ENCODE results near the gene SLC50A1.
A peak's percentile ranks its signal among the peaks of the same experiment; 100 is the strongest.
"Not testable (repeated sequence)": the region's sequence is repeated elsewhere in the genome, so short reads cannot be mapped to it uniquely, and the experiment has no call there.

Gene SLC50A1

DNA sequence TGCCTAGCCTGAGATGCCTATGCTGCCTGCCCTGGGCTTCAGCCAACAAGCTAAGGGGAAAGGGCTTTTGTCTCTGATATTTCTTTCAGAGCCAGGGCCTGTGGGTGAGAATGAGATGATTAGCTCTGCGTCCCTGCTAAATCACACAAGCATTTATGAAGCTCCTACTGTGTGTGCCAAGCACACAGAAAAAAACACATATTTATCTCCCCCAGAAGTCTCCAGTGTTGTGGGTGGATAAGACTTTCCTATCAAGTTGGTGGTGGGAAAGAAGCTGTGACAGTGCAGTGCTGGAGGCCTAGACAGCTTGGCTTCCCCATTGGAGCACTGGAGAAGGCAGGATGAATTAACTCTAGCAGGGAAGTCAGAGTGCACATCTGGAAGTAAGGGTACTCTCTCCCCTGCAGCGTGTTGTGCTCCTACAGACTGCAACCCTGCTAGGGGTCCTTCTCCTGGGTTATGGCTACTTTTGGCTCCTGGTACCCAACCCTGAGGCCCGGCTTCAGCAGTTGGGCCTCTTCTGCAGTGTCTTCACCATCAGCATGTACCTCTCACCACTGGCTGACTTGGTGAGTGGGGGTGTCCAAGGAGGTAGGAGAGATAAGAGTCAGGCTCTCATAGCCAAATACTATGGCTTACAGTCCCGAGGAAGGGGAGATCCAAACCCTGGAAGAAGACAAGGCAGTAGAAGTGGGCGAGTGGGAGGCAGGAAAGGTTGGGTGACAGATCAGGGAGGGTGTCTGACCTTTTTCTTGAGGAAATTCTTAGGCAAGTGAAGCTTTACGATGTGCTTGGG lies 1.7 kb downstream of the SLC50A1 start:
- no peak for DNase-seq

DNA sequence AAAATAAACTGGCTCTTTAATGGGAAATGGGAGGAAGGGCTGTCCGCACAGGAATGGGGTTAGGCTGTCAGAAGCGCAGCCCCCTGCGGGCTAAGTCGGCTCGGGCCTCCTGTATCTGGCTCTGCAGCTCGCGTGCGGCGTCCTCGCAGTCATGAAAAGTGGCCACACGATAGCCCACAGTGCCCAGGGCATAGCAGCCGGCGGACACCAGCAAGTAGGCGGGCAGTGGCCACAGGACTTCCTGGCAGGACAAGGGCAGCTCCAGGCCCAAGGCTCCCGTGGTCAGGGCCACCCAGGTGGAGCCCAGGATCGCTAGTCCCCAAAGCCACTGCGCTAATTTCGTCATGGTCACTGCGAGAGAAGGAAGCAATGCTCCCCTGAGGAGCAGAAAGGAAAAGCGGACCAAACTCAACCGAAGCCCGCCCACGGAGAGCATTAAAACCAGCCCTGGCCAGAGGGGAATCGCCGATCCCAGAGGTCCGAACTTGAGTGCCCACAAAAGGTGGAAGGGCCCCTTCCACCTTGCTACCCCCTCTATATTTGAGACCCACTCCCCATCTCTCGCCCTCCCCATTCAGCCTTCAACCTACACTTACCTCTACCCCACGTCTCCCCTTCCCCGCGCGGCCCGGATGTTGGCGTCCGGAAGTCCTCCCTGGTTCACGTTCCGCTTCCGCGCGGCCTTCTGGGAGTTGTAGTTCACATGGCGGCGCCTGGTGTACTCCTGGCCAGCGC lies 4.4 kb downstream of the SLC50A1 start, which contains the start of gene DPM3:
DPM3 (minus strand) TSS at position 637 of the 735 bp plus-strand sequence; CDS start at position 346, 291 bp downstream.
- DNase-seq: peak; percentile 93

DNA sequence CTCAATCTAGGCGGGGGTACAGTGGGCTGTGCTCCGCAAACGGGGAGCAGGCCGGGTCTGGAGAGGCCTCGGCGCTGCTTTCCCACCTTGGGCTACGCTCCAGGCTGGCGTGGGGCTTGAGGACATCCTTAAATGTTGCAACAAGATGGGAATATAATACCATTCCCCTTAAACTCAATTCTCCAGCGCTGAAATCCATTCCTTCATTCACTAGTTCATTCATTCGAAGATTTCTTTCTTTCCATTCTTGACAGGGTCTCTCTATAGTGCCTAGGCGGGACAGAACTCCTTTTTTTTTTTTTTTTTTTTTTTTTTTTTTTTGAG lies 4.9 kb downstream of the SLC50A1 start:
- DNase-seq: no peak

DNA sequence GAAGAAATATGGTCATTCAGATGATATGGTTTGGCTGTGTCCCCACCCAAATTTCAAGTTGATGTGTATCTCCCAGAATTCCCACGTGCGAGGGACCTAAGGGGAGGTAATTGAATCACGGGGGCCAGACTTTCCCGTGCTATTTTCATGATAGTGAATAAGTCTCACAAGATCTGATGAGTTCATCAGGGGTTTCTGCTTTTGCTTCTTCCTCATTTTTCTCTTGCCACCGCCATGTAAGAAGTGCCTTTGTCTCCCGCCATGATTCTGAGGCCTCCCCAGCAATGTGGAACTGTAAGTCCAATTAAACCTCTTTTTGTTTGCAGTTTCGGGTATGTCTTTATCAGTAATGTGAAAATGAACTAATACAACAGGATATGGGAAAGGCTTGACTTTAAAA lies 6.1 kb downstream of the SLC50A1 start:
- no peak for DNase-seq

DNA sequence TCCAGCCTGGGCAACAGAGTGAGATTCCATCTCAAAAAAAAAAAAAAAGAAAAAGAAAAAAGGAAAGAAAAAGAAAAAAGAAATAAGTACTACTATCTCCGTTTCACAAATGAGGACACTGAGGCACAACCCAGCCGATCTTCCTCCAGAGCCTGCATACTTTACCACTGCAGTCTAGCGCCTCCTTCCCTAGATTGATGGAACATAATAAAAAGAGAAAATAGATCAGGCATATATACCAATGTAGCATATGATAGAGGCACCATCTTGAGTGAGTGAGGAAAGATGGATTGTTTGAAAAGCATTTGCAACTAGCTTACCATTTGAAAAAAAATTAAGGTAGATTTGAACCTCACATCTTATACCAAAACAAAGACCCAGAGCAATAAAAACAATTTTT lies 9.8 kb downstream of the SLC50A1 start:
- no peak for DNase-seq

DNA sequence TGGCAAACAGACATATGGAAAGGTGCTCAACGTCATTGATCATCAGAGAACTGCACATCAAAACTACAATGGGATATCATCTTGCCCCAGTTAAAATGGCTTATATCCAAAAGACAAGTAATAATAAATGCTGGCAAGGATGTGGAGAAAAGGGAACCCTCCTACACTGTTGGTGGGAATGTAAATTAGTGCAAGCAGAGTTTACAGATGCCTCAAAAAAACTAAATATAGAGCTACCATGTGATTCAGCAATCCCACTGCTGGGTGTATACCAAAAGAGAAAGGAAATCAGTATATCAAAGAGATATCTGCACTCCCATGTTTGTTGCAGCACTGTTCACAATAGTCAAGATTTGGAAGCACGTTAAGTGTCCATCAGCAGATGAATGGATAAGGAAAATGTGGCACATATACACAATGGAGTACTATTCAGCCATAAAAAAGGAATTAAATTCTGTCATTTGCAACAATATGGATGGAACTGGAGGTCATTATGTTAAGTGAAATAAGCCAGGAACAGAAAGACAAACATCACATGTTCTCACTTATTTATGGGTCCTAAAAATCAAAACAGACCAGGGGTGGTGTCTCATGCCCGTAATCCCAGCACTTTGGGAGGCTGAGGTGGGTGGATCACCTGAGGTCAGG lies 20.5 kb downstream of the SLC50A1 start:
- not testable (repeated sequence) for DNase-seq

DNA sequence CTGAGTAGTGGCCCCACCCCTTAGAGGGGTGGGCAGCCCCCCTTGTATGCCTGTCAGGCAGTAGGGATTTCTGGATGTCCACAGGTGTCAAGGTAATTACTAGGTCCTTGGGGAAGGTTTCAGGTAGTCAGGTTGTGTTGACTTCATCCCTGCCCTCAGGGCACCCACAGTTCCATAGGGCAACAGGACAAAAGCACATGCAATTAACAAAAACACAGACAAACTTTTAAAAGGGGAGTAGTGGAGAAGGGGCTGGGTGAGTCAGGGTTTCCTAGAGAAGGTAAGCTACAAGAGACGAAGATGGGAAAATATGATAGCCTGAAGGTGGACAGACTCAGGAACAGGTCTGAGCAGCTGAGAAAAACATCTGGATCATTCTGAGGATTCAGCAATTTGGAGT lies 23.3 kb downstream of the SLC50A1 start:
- DNase-seq: no peak

DNA sequence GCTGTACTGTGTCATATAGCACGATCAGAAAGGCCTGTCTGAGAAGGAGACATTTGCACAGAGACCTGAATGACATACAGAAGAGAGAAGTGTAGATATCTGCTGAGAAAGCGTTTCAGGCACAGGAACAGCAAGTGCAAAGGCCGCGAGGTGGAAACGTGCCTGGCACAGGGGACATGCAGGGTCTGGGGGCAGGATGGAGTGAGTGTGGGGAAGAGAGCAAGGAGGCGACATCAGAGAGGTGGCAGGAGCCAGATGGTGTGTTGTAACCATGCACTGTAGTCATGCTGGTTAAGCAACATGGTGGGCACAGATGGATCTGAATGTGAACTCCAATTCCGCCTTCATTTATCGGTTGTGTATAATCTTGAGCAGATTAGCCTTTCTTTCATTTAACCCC lies 24.5 kb downstream of the SLC50A1 start:
- no peak for DNase-seq

DNA sequence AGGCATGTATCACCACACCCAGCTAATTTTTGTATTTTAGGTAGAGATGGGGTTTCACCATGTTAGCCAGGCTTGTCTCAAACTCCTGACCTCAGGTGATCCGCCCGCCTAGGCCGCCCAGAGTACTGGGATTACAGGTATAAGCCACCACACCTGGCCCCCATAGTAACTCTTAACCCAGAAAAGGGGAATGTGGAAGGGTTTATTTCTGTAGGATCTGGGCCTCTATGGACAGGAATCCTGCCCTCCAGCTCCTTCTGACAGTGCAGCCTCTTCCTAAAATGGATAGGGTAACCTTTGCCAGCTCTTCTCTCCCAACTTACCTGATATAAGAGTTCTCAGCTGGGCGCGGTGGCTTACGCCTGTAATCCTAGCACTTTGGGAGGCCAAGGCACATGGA lies 27.0 kb downstream of the SLC50A1 start:
- not testable (repeated sequence) for DNase-seq

DNA sequence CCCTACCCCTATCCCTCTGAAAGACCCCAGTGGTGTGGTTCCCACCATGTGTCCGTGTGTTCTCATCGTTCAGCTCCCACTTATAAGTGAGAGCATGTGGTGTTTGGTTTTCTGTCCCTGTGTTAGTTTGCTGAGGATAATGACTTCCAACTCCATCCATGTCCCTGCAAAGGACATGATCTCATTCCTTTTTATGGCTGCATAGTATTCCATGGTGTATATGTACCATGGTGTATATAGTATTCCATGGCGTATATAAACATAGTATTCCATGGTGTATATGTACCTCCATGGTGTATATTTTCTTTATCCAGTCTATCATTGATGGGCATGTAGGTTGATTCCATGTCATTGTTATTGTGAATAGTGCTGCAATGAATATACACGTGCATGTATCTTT lies 28.1 kb downstream of the SLC50A1 start:
- DNase-seq: not testable (repeated sequence)

DNA sequence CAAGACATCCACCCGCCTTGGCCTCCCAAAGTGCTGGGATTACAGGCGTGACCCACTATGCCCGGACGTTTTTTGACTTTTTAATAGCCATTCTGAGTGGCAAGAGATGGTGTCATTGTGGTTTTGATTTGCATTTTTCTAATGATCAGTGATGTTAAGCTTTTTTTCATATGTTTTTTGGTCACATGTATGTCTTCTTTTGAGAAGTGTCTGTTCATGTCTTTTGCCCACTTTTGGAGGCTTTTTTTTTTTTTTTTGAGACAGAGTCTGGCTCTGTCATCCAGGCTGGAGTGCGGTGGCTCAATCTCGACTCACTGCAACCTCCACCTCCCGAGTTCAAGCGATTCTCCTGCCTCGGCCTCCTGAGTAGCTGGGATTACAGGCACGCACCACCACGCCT lies 29.0 kb downstream of the SLC50A1 start:
- DNase-seq: not testable (repeated sequence)

DNA sequence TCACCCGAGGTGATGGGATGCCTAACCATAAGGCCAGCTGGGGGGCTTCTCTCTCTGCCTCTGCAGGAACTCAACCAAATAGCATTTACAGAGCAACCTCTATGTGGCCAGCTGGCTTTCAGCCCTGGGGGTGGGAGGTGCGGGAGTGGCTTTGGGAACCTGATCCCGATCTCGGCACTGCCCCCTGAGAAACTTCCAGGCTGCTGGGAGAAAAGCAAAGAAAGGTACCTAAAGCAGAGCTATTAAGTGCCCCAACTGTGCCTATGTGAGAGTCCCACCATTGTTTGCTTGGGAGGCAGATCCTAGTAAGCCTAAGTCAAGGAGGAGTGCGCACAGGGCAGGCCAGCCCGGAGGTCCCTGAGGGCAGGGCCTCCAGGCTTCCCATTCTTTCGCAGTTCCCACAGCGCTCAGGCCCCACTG lies 30.4 kb downstream of the SLC50A1 start:
- no peak for DNase-seq

DNA sequence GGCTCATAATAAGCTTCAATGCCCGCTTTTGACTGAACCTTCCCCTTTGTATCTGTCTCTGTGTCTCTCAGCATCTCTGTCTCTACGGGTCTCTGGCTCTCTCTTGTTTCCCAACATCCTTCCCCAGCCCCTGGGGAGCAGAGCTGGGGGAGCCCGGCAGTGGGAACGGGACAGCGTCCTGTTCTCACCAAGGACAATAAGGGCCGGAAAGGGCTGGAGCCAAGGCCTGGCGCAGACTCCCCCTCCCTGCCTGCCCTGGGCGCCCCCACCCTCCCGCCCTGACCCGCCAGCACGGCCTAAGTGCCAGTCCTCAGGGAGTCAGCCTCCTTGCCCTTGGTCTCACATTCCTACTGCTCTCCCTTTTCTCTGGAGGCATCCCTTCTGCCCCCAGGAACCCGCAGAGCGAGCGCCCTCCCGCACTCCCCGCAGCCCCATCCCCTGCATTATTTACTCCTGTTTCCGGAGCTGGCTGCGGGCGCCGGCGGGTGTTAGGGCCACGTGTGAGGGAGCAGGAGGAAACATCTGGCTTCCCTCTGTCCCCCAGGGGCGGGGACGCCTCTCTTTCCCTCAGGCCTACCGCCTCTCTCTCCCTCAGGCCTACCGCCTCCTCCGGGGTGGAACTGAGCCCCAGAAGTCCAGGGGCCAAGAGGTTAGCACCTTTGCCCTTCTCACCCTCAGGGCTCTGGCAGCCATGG lies 31.0 kb downstream of the SLC50A1 start:
- peak; percentile 65 for DNase-seq

DNA sequence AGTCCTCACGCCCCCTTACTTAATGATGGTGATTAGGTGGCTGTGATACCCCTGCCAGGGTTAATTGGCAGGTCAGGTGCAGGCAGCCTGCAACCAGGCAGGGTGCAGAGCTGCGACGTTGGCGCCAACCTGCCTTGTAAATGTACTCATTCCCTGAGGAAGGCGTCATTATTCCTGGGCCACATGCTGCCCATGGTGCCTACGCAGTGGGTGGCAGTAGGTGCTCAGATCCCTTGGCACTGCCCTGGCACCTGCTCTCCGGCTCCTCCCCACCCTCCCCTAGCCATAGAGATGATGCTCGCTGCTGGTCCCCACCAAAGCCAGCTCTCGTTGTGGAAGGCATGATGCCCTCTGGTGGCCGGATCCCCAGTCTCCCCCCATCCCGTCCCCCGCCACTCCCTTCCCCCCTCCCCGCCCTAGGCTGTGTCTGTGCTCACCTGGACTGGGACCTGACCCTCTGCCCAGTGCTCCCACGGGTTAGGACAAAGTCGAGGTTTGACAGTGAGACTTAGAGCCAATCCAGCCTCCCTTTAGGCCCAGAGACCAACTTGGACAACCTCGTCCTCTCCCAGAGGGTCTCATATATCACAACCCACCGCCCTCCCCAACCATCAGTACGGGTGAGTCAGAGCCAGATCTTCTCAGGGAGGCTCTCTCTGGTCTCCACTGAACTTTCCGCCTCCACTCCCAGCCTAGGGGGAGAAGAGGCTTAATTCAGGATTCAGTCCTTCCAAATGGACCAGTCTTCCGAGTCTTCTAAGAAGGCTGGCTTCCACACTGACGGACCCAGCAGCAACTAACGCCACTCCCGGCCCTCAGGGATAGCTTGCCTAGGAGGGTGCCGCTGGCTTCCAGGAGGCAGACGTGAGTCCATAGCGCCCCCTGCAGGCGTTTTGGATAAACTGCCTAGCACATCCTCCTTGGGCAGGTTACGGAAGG lies 31.8 kb downstream of the SLC50A1 start:
- DNase-seq: peak; percentile 88

DNA sequence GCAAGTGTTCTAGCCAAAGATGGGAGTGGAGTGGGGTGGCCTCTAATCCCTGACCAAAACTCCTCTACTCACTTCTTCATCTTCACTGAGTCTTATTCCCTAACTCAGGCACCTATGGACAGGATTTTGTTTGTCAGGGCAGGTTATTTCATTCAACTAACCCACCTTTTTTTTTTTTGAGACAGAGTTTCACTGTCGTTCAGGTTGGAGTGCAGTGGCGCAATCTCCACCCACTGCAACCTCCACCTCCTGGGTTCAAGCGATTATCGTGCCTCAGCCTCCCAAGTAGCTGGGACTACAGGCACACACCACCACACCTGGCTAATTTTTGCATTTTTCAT lies 32.4 kb downstream of the SLC50A1 start:
- DNase-seq: not testable (repeated sequence)

DNA sequence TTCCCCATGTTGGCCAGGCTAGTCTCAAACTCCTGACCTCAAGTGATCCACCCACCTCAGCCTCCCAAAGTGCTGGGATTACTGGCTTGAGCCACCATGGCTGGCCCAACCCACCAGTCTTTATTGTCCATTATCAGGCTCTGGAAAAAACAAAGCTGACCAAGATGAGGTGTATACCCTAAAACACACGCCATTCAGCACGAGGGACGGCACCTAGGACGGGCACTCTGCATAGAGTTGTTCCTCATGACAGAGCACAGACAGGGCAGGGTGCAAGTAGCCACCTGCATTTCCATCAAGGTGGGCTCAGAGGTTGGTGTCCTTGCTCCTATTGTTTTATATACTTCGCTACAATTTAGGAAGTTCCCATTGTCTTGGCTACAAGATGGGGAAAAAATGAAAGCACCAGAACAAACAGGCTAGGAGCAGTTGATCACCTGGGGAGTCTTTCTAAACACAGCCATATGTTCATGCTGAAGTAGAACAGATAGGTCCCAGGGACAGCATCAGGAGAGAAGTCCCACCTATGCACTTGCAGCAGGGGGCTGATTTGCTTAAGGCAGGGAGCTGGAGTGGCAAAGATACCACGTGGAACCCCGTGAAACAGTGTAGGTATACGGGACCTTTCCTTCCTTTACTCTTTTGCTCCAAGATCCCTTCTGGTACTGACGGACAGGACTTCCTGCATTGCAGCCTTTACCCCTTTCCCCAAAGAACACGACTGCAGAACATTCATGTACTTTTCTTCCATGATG lies 33.0 kb downstream of the SLC50A1 start:
- no peak for DNase-seq

DNA sequence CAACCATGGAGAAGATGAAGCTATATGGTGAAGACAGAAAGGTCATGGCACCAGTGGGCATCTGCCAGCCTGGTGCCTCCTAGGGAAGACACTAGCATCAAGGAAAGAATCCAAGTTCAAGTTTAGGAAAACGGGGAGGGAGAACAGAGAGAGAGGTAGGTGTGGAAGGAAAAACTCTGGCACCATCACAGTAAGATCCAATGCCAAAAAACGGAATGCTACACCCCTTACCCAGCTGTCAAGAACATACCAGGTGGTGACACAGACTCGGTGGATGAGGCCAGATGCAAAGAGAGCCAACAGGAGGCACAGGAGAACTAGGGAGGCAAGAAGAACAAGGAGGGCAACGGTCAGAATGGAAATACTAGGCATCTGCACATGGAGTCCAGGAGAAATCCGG lies 33.9 kb downstream of the SLC50A1 start:
- no peak for DNase-seq

DNA sequence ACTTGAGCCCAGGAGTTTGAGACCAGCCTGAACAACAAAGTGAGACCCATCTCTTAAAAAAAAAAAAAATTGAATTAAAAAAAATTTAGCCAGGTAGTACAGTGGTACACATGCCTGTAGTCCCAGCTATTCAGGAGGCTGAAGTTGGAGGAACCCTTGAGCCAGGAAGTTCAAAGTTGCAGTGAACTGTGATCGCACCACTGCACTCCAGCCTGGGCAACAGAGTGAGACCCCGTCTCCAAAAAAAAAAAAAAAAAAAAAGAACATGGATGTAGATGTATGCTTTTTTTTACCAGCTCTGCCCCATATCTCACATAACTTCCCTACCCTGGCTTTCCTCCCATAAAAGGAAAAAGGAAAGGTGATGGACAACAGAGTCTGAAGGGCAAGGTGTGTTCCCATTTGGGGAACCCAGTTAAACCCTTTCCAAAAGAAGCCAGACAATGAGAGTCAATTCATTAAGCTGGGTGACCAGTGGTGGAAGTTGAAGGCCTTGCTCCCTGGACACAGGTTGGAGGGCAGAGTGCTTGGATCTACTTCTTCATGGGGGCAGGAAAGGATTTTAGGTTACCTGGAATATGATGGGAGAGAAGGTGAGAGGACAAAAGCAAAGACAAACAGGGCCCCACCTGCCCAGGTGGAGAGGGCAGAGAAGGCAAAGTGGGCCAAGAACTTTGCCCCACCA lies 34.6 kb downstream of the SLC50A1 start:
- DNase-seq: no peak

DNA sequence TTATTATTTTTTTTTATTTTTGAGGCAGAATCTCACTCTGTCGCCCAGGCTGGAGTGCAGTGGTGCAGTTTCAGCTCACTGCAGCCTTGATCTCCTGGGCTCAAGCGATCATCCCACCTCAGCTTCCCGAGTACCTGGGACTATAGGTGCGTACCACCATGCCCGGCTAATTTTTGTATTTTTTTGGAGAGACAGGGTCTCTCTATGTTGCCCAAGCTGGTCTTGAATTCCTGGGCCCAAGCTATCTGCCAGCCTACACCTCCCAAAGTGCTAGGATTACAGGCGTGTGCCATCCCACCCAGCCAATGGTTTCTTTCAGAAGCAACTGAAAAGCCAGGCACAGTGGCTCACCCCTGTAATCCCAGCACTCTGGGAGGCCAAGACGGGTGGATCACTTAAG lies 35.2 kb downstream of the SLC50A1 start:
- no peak for DNase-seq

DNA sequence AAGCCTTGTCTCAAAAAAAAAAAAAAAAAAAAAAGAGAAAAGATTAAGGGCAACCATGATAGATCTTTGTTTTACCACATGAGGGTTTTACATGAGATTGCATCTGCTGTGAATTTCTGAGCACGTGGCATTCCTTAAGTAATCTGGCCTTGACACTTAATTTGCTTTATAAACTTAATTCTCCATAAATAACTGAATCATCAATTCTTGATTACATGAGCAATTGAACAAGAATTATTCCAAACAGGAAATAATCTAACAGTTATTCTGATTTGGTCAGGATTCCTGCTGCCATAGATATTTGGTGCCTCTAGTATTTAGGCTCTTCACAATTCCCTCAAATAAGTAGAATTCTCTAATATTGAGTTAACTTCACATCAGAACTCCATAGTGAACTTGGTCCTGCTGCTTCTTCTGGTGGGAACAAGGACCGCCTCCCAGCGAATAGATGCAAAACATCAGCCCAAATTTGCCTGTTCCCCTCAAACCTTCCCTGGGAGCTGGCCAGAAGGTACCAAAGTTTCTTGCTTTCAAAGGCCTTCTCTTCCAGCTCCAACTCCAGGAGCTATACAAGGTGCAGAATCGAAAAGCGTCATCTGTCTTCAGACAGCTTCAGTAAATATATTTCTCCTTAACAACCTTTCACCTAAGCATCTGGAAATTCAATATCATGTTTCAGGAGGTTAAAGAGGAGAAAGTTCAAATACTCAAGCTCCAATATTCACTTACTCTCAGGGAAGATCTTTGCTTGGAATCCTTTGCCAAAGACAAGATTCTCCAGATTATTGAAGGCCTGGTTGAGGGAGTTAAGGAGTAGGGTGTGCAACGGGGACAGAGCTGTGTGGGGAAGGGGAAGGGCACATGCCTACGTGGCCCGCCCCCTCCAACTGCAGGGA lies 36.4 kb downstream of the SLC50A1 start:
- DNase-seq: no peak

Measured in right forelimb (tissue), 1 donor.